GM18526 (cell line): ENCODE measurements around the gene GOLPH3.

Experiments used
- POLR2A ChIP-seq: IDR thresholded peaks from 3 replicates; pipeline ENCODE4 v1.6.1; 2011; ENCODE audit not compliant: insufficient read length; ENCODE audit errors: extremely low read depth

The GOLPH3 gene

GRCh38 chr5:32147959-32148358, 26.2 kb downstream of the GOLPH3 start:
- no peak for TF ChIP-seq POLR2A

GRCh38 chr5:32147236-32147635, 26.9 kb downstream of the GOLPH3 start:
- TF ChIP-seq POLR2A = no peak

DNA sequence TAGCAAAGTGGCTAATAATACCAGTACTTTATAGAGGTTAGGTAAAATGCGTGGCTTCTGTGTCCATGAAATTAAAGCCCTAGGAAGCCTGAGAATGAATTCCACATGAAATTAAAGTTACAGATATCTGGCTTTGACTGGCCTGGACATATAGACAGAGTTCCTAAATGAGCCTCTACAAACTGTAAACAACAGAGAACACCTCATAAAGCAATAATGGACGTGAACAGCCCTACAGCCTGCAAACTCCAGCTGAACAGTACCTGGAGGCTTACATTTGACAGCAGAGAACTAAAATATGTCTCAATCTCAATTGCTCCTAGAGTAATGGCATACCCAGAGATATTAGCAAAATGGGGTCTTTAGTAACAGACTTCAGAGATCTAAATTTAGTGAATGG, 28.7 kb downstream of the GOLPH3 start:
- no peak for TF ChIP-seq POLR2A

- no peak for TF ChIP-seq POLR2A
These were observed 29.5 kb downstream of the GOLPH3 start for GRCh38 chr5:32144378-32145207.

GRCh38 chr5:32143617-32144377, 30.3 kb downstream of the GOLPH3 start:
- no peak for TF ChIP-seq POLR2A

DNA sequence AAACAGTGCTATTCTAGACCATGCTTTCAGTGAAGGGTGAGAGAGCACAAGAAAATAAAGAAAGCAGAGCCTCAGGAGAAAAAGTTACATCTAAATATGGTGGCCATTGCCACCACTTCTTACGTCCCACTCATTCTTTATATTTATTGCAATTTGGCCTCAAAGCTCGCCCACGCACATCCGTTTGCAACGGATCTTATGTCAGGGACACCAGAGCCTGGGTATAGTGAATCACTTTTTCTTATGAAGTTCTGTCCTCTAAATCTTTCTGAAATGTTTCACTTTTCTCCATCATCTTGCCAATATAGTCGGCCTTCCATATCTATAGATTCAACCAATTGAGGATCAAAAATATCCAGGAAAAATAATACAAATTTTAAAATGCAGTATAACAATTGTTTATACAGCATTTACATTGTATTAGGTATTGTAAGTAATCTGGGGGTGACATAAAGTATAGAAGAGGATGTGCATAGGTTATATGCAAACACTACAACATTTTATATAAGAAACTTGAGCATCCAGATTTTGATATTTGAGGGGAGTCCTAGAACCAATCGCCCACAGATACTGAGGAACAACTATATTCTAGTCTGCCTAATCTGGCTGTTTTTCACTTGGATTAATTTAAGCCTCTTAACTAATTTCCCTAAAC, 35.2 kb downstream of the GOLPH3 start:
- TF ChIP-seq POLR2A = no peak

- no peak for TF ChIP-seq POLR2A
These were observed 37.8 kb downstream of the GOLPH3 start for GRCh38 chr5:32136342-32136741.

- no peak for TF ChIP-seq POLR2A
These were observed 39.0 kb downstream of the GOLPH3 start for GRCh38 chr5:32135086-32135485.

DNA sequence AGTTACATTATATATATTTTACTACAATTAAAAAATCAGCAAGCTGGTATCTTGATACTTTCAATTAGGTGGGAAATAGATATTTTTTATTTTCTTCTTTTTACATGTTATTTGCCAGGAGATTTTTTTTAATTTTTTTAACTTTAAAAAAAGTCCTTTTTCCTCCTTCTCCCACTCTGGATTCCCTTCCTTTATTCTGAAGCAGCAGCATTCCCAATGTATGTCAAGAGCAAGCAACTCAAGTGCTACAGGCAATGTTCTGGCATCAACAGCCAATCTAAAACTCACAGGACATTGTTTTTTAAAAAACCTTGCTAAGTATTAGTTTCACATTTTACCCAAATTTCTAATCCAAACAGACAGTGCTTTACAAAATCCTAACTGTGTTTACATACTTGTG, 41.4 kb downstream of the GOLPH3 start:
- TF ChIP-seq POLR2A = no peak

DNA sequence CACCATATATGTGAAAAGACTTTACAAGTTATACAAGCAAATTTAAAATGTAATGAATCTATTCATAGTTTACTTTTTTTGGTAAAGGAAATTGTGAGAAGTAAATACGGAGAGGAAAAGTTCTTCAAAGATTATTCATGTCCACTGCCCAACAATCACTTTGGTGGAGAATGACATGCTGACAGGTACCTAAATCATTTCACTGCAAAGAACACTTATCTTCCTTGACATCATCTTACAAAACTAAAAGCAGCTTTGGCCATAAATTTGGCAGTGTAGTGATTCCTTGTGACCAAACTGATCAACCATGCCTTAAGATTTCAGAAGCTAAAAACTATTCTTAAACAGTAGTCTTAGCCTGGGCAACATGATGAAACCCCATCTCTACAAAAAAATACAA, 42.5 kb downstream of the GOLPH3 start:
- no peak for TF ChIP-seq POLR2A

- TF ChIP-seq POLR2A = no peak
These were observed 43.3 kb downstream of the GOLPH3 start for GRCh38 chr5:32130865-32131264.

DNA sequence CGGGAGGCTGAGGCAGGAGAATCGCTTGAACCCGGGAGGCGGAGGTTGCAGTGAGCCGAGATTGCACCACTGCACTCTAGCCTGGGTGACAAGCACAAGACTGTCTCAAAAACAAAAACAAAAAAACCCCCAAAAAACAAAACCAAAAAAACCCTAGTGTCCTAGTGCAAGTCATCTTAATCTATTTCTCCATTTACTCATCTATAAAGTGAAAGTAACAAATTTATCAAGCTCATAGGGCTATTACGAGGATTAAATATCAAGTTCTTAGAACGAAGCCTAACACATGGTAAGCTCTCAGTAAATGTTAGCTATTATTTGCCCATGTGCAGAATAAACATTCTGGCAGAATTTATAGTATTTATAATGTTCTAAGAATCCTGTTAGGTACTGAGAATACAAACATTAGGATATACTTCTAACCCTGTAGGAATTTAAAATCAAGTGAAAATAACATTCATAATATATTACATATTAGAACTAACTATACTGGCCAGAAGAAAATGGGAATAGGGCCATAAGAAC, 45.0 kb downstream of the GOLPH3 start:
- no peak for TF ChIP-seq POLR2A

DNA sequence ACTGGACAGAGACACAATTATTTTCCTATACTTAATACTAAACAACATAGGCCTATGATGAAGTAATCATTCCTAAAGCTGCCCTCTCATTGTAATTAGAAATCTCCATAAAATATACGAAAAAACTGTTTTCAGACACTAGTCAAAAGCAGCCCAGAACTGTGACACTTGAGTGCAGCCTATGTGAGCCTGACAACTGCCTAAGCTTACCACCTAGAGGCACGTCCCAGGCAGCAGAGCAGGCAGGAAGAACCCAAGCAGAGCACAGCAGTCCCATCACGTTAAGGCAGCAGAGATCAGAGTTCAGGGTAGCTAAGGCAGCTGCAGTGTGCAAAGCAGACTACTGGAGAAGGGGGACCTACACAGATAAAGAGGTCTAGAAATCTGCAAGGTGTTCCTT, 46.4 kb downstream of the GOLPH3 start:
- no peak for TF ChIP-seq POLR2A

- no peak for TF ChIP-seq POLR2A
These were observed 47.4 kb downstream of the GOLPH3 start for GRCh38 chr5:32126691-32127090.

DNA sequence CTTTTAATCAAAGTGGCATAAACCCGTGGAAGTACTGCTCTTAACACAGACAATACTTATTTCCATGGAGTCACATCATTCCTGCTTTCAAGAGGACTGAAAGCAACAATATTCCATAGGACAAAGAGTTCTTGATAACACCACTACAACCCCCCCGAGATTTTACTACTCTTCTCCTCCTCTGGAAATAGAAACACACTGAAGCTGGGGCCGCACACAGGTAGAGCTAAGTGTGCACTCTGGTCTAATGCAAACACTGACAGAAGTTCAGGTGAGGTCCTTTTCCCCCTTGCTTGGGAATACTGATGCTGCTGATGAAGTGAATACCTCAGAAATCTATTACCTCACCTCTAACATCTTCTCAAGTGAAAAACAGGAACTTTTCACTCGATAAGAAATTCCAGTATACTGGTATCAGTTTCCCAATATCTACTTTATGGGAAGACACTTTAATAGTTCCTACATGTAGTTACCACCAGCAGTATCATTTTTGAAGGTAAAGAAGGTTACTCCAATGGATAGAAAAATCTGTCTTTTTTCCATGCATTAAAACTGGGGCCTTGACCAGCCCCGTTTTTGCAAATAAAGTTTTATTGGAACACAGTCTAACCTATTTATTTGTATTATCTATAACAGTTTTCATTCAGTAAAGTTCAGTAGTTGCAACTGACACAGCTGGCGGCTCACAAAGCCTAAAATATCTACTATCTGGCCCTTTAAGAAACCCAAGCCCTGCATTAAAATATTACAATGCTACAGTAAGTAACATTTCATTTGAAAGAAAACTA, 50.0 kb downstream of the GOLPH3 start:
- no peak for TF ChIP-seq POLR2A
